ENCODE data around the gene CNTLN. TPM values are rescaled to one million over a fixed set of nuclear protein-coding genes. Genes with fewer than 3 reads are reported as not detected.
"Not testable (repeated sequence)": the region's sequence is repeated elsewhere in the genome, so short reads cannot be mapped to it uniquely, and the experiment has no call there.

The CNTLN gene
- total RNA-seq, 1 donor from 2014 or later, result 4.2 TPM

DNA sequence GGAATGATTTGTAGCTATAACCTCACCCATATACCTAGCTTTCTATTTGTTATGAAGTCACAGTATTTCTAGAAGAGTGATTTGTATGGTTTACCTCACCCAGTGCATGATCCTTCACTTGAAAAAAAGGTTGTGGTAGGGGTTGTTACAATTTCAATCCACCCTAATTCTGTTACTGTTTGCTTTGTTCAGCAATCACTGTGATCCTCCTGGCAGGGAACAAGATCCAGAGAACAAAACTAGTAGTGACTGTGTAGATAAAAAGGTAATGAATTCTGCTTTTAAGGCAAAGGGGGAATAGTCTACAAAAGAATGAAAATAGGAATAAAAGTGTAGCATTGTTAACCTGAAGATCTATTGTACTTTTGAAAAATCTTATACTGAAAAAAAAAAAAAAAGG lies 252.7 kb downstream of the CNTLN start:
- ATAC-seq (no peak), DNase-seq (no peak)
- intact Hi-C loops (cut with micrococcal nuclease), result no loop called here

- intact Hi-C loops (cut with micrococcal nuclease), result no loop called here
- DNase-seq, result no peak
- no peak for ATAC-seq
These were observed 254.2 kb downstream of the CNTLN start for GRCh38 chr9:17389026-17389425.

DNA sequence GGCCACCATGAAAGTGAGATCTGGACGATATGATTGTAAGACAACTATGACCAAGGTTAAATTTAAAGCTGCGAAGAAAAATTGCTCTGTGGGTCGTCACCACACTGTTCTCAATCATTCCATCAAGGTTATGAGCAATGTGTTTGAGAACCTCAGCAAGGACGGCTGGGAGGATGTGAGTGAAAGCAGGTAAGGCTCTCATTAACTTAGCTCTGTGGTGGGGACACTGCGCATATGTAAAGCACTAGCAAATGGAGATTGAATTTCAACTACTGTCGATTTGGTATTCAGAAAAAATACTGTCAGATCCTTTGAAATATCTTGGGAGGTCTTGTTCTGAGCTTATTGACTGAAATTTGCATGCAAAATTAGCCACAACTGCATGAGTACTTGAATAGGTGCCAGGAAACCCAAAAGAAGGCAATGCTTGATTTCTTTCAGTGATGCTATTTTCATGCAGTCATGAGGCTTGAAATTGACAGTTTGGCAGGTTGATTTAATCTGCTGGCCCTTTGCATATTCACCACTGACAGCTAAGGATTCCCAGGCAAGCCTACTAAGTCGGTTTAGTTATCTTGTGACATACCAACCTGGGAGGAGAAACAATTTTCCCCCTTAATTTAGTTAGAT lies 260.2 kb downstream of the CNTLN start:
- ATAC-seq (no peak), DNase-seq (no peak)
- intact Hi-C loops (cut with micrococcal nuclease), result no loop called here

DNA sequence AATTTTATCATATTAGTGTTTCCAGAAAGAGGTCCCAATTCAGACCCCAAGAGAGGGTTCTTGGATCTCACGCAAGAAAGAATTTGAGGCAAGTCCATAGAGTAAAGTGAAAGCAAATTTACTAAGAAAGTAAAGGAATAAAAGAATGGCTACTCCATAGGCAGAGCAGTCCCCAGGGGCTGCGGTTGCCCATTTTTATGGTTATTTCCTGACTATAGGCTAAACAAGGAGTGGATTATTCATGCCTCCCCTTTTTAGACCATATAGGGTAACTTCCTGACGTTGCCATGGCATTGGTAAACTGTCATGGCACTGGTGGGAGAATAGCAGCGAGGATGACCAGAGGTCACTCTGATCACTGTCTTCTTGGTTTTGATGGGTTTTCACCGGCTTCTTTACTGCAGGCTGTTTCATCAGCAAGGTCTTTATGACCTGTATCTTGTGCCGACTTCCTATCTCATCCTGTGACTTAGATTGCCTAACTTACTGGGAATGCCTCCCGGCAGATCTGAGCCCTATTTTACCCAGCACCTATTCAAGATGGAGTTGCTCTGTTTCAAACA lies 262.4 kb downstream of the CNTLN start:
- DNase-seq; ATAC-seq; intact Hi-C loops (cut with micrococcal nuclease): not testable (repeated sequence)

DNA sequence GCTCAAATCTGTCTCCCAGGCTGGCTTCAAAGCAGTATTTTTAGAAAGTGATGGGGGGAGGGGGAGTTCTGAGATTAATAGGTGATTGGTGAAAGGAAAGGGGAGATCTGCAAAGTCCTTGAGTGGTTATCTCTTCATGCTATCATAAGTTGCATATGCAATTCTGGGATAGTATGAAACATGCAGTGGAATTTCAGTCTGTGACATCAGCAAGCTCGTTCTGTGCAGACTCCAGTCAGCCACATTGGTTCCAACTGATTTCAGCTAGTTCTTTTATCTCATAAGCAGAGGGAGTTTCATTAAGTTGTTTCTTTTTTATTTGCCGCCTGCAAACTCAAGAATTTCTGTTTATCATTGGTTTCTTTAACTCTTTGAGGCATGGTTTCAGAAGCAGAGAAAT lies 263.5 kb downstream of the CNTLN start:
- DNase-seq (no peak), ATAC-seq (no peak)
- intact Hi-C loops (cut with micrococcal nuclease), result no loop called here

- no peak for DNase-seq
- intact Hi-C loops (cut with micrococcal nuclease), result no loop called here
- ATAC-seq, result no peak
These were observed 267.0 kb downstream of the CNTLN start for GRCh38 chr9:17401858-17402257.

- intact Hi-C loops (cut with micrococcal nuclease), result no loop called here
- ATAC-seq (no peak), DNase-seq (no peak)
These were observed 267.5 kb downstream of the CNTLN start for GRCh38 chr9:17402309-17402708.

DNA sequence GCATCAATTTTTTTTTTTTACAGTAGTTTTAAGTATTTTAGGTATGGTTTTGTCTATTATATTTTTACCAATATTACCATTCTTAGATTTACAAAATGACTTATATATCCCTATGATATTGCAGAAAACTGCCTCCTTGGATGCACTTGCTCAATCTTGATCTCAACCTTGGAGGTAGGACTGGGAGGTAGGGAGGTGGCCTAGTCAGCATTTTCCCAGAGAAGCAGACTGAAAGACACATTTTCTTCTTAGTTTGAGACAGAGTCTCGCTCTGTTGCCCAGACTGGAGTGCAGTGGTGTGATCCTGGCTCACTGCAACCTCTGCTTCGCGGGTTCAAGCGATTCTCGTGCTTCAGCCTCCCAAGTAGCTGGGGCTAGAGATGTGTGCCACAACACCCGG lies 268.7 kb downstream of the CNTLN start:
- intact Hi-C loops (cut with micrococcal nuclease), result no loop called here
- no peak for ATAC-seq
- no peak for DNase-seq

DNA sequence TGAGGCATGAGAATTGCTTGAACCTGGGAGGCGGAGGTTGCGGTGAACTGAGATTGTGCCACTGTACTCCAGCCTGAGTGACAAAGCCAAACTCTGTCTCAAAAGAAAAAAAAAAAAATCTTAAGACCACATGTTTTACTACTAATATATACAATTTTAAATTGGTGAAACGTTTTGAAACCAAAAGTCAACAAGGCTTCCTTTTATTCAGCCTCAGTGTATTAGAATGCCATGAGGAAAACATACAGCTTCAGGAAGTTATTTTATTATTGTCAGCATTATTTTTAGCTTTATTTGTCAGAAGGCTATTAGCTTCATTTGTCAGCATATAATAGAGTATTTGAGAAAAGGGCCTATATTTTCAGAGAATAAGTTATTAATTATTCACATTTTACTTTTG lies 280.1 kb downstream of the CNTLN start:
- intact Hi-C loops (cut with micrococcal nuclease), result no loop called here
- ATAC-seq (no peak), DNase-seq (no peak)

GRCh38 chr9:17422994-17423680 lies 288.3 kb downstream of the CNTLN start:
- no peak for DNase-seq
- no peak for ATAC-seq
- intact Hi-C loops (cut with micrococcal nuclease), result no loop called here

- intact Hi-C loops (cut with micrococcal nuclease), result no loop called here
- no peak for ATAC-seq
- no peak for DNase-seq
These were observed 288.8 kb downstream of the CNTLN start for GRCh38 chr9:17423681-17424011.

DNA sequence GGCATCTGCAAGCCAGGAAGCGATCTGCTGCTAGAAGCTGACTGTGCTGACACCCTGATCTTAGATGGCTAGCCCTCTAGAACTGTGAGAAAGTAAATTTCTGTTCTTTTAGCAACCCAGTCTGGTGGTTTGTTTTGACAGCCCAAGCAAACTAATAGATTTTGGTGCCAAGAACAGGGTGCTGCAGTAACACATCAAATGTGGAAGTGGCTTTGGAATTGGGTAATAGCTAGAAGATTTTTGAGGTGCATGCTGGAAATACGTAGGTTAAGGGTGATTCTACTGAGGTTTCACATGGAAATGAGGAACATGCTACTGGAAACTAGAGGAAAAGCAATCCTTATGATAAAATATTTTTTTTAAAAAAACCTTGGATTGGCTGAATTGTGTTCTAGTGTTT lies 290.5 kb downstream of the CNTLN start:
- ATAC-seq, result no peak
- no peak for DNase-seq
- intact Hi-C loops (cut with micrococcal nuclease), result no loop called here

DNA sequence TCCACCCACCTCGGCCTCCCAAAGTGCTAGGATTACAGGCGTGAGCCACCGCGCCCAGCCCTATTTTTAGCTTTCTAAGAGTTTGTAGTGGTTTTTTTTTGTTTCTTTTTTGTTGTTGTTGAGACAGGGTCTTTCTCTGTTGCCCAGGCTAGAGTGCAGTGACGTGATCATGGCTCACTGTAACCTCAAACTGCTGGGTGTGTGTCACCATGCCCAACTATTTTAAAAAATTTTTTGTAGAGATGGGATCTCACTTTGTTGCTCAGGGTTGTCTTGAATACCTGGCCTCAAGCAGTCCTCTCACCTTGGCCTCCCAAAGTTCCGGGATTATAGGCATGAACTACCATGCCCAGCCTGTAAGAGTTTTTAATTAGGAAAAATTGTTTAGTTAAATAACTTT lies 298.7 kb downstream of the CNTLN start:
- intact Hi-C loops (cut with micrococcal nuclease), result no loop called here
- ATAC-seq (no peak), DNase-seq (no peak)

GRCh38 chr9:17436854-17437253 lies 302.0 kb downstream of the CNTLN start:
- ATAC-seq (no peak), DNase-seq (no peak)
- intact Hi-C loops (cut with micrococcal nuclease), result no loop called here

- intact Hi-C loops (cut with micrococcal nuclease), result no loop called here
- no peak for ATAC-seq
- no peak for DNase-seq
These were observed 303.0 kb downstream of the CNTLN start for GRCh38 chr9:17437813-17438212.

GRCh38 chr9:17445126-17445525 lies 310.3 kb downstream of the CNTLN start:
- DNase-seq; ATAC-seq; intact Hi-C loops (cut with micrococcal nuclease): not testable (repeated sequence)

DNA sequence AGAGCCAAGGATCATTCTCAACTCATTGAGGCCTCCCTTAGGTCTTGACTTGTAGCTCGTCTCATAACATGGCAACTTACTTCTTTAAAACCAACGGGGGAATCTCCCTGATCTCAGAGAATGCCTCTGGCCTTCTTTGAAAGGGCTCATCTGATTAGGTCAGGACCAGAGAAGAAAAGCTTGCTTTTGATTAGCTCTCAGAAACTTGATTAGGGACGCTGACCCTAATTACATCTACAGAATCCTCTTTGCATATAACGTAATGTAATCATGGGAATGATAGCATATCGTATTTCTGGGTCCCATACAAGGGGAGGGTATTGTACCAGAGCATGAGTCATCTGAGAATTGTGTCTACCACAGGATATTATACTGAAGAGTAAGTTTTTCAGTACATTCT lies 318.9 kb downstream of the CNTLN start:
- ATAC-seq (no peak), DNase-seq (no peak)
- intact Hi-C loops (cut with micrococcal nuclease), result no loop called here

- ATAC-seq, result no peak
- no peak for DNase-seq
- intact Hi-C loops (cut with micrococcal nuclease), result loop anchor here (2.0 kb wide), 1 partner anchor 346 kb away; no protein-coding TSS in a partner anchor
These were observed 328.1 kb downstream of the CNTLN start for GRCh38 chr9:17462869-17463464.

GRCh38 chr9:17470036-17470813 lies 335.4 kb downstream of the CNTLN start:
- intact Hi-C loops (cut with micrococcal nuclease), result no loop called here
- DNase-seq, result no peak
- no peak for ATAC-seq

DNA sequence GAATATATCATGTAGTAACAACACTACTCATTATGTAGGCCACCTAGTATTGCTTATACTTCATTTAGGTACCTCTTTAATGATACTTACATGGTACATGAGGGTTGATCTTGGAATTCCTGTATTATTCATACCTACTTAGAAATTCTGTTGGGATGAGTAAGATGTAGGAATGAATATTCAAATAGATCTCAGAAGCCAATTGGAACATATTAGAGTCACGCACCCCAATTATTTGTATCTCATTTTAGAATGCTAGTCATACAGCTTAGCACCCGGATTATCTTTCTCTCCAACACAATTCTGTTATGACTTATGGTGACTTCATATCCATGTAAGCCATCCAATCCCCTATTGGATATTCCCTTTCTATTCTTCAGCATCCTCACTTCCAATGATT lies 337.3 kb downstream of the CNTLN start:
- no peak for ATAC-seq
- intact Hi-C loops (cut with micrococcal nuclease), result no loop called here
- no peak for DNase-seq
